DOHH2 (cell line): ENCODE results near the gene PGP.

Experiments
- EZH2phosphoT487 ChIP-seq: fragments of 200-600 bp; sonication (generic); IDR thresholded peaks from 2 replicates; pipeline ENCODE4 v1.6.1; 2017; ENCODE audit warnings: borderline replicate concordance, mild to moderate bottlenecking, antibody characterized with exemption, low read length, moderate library complexity, mixed read lengths
- TF ChIP-seq, protein P1 (sequence below): fragments of 200-600 bp; sonication (generic); IDR thresholded peaks from one replicate; pipeline ENCODE4 v1.5.1; 2014; ENCODE audit warnings: antibody characterized with exemption, mild to moderate bottlenecking, low read depth, low read length; ENCODE audit not compliant: poor library complexity, severe bottlenecking

DNA sequence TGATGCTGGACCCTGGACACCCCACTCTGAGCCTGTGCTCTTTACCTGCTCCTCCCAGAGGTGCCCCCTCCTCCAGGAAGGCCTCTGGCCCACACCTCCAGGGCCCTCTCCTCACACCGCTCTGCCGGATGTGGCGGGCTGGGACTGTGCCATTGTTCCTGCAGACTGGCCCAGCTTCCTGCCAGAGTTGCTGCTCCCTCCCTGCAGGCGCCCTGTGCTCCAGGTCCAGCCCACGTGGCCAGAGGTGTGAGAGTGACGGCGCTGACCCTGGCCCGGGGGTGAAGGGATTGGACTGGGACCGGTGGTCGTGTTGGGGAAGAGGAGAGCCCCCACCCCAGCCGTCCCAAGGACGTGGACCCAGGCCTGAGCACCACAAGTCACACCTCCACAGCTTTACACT, 14.5 kb upstream of the PGP start:
- TF ChIP-seq, protein P1, sequence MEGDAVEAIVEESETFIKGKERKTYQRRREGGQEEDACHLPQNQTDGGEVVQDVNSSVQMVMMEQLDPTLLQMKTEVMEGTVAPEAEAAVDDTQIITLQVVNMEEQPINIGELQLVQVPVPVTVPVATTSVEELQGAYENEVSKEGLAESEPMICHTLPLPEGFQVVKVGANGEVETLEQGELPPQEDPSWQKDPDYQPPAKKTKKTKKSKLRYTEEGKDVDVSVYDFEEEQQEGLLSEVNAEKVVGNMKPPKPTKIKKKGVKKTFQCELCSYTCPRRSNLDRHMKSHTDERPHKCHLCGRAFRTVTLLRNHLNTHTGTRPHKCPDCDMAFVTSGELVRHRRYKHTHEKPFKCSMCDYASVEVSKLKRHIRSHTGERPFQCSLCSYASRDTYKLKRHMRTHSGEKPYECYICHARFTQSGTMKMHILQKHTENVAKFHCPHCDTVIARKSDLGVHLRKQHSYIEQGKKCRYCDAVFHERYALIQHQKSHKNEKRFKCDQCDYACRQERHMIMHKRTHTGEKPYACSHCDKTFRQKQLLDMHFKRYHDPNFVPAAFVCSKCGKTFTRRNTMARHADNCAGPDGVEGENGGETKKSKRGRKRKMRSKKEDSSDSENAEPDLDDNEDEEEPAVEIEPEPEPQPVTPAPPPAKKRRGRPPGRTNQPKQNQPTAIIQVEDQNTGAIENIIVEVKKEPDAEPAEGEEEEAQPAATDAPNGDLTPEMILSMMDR, result no peak
- no peak for TF ChIP-seq EZH2phosphoT487
